Cardiac septum (tissue), 1 donor: ENCODE results near the gene CDH6. TPM values are rescaled to one million over a fixed set of nuclear protein-coding genes. Genes with fewer than 3 reads are reported as not detected.

Source experiments
- DNase-seq: peaks from one replicate; pipeline ENCODE4 v3.0.0-alpha.2; 2020; ENCODE audit warnings: low spot score
- intact Hi-C: fragments of 100-400 bp; cut with DNase I; formaldehyde crosslinking; loops from one replicate; pipeline ENCODE4 v1.14.0; 2022
- long read RNA-seq: library from polyadenylated mRNA; unstranded; transcript quantifications from one replicate; pipeline ENCODE4 v2.0.0, GENCODE V29; 2021
- total RNA-seq: library from RNA; stranded (reverse); fragmentation: NEBNext Ultra II Directional; extraction: Animal tissue kit (Norgen Biotek cat#: 25700); gene quantifications from one replicate; pipeline ENCODE4 v1.2.1, GENCODE V29; 2021
- donor health status: DM: no; HTN: no; CAD: no.

Gene CDH6
- total RNA-seq, result 4.0 TPM
- long read RNA-seq, full-length matches to known transcripts, result 1 of 2 reads
- long read RNA-seq, partial matches to known transcripts, result 1 of 2 reads
- long read RNA-seq, other reads (novel, unspliced or antisense), result 0 of 2 reads

DNA sequence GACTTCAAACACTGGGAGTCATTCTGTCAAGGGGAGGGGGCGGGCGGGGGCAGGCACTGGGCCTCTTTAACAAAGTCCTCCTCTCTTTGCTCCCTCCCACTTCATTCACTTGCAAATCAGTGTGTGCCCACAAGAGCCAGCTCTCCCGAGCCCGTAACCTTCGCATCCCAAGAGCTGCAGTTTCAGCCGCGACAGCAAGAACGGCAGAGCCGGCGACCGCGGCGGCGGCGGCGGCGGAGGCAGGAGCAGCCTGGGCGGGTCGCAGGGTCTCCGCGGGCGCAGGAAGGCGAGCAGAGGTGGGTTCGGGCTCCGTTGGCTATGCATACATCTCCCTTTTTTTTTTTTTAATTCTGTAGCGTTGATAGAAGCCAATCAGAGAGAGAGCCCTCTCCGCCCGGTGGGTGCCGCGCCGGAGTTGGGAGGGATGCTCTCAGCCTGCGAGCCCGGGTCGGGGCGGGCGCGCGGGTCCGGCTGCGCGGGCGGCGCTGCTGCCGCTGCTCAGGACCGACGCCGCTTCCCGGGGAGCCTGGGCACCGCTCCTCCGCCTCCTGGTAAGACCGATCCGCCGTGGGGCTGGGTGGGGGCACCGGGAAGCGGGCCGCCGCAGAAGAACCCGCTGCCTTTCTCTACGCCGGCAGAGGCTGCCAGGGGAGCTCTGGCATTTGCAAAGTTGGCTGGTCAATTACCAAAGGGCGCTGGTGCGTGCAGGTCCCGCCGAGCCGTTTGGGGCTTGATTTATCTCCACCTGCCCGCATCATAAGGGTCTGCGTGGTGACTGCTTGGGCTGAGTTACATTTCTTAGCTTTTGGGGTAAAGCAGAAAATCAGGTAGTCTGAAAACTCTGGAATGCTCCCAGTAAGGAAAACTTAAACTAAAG, at the start of gene CDH6:
CDH6 (plus strand) TSS at position 96 of the 877 bp plus-strand sequence. CDS start 73,788 bp downstream, outside the sequence.
- intact Hi-C loops, result no loop called here
- no peak for DNase-seq

DNA sequence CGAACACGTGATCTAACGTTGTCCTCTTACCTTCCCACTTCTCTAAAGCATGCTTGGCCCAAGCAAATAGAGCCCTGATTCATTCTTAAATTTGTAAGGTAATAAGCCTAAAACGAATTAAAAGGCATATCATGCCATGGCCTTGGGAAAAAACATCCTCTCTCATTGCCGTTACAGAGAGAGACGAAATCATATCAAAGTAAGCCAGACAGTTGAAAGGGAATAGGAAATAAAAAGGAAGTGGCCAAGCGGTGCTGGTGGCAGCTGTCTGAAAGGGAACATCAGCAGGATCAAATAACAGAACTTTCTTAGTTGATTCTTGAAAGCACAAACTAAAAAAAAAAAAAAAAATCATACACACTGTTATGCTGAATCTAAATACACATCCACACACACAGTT, 49.1 kb upstream of the CDH6 start:
- no peak for DNase-seq
- intact Hi-C loops, result no loop called here

- DNase-seq, result no peak
- intact Hi-C loops, result no loop called here
Measured at GRCh38 chr5:31148959-31149475, 44.5 kb upstream of the CDH6 start.

- DNase-seq, result no peak
Measured at GRCh38 chr5:31153521-31153920, 40.0 kb upstream of the CDH6 start.

GRCh38 chr5:31156631-31157160, 36.8 kb upstream of the CDH6 start:
- no peak for DNase-seq
- intact Hi-C loops, result no loop called here

More at GRCh38 chr5:31153521-31153920, 40.0 kb upstream of the CDH6 start:
- intact Hi-C loops, result no loop called here

GRCh38 chr5:31157720-31158119, 35.8 kb upstream of the CDH6 start:
- DNase-seq, result no peak
- intact Hi-C loops, result no loop called here

GRCh38 chr5:31158686-31159085, 34.8 kb upstream of the CDH6 start:
- no peak for DNase-seq
- intact Hi-C loops, result no loop called here

GRCh38 chr5:31161781-31162181, 31.7 kb upstream of the CDH6 start:
- intact Hi-C loops, result no loop called here
- no peak for DNase-seq

DNA sequence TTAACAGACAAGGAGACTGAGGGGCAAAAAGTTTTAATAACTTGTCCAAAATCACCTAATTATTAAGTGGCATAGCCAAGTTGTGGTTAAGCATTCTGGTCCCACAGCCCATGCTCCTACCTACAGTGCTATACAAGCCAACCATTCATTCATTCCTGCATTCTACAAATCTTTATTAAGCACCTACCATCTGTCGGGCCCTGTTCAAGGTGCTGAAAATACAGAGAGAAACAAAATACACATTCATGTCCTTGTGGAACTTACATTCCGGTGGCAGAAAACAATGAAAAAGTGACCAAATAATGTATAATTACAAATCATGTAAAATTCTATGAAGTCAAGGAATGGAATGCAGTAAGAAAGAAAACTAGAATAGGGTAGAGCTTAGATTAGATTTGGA, 27.8 kb upstream of the CDH6 start:
- intact Hi-C loops, result no loop called here
- DNase-seq, result no peak

- intact Hi-C loops, result no loop called here
- DNase-seq, result no peak
Measured at GRCh38 chr5:31169379-31169778, 24.1 kb upstream of the CDH6 start.

GRCh38 chr5:31172881-31173280, 20.6 kb upstream of the CDH6 start:
- no peak for DNase-seq
- intact Hi-C loops, result no loop called here

GRCh38 chr5:31173614-31174013, 19.9 kb upstream of the CDH6 start:
- intact Hi-C loops, result no loop called here
- DNase-seq, result no peak

- no peak for DNase-seq
- intact Hi-C loops, result no loop called here
Measured at GRCh38 chr5:31181376-31181987, 12.0 kb upstream of the CDH6 start.

DNA sequence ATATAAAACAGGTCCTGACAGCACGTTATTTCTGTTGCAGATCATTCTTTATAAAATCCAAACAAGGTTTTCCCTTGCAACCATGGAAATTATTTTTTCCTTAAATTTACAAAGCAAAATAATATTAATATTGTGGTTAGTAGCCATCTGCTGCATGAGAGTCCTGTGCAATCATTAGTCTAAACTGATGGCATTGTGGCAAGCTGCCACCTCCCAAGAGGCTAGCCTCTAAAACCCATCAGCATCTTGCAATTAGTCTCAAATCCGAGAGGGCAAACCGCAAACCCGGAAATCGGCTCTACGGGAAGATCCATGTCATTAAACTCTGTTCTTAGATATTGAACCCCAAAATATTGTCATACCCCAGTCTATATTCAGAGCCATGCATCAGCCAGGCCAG, 11.3 kb upstream of the CDH6 start:
- DNase-seq, result no peak
- intact Hi-C loops, result no loop called here

- intact Hi-C loops, result loop anchor here (5.0 kb wide), 1 partner anchor 384 kb away; no protein-coding TSS in a partner anchor
- DNase-seq, result no peak
Measured at GRCh38 chr5:31185951-31186350, 7.5 kb upstream of the CDH6 start.

DNA sequence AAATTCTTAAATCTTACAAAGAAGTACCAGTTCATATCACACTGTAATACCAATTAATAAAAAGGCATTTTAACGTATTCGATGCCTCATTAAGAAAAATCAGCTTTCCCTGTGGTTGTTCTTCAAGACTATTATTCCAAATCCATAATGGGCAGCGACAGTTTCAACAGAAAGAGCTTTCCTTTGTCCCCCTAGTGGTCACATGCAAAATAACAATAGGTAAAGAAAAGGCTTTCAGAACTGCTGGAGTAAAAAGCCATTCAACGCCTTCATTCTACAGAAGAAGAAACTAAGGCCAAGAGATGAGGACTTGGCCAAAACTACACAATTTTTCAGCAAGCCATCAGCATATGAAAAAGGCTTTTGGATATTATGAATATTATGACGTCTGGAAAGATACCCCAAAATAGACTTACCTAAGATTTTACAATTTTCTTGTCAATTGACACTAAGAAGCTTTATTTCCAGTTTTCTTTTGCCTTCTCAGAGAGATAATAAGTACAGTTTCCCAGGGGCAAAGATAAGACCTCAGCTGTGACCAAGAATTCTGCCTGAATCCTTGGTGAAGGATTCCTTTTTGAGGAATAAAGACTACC, 6.7 kb upstream of the CDH6 start:
- intact Hi-C loops, result loop anchor here (5.0 kb wide), 1 partner anchor 384 kb away; no protein-coding TSS in a partner anchor
- DNase-seq, result no peak

DNA sequence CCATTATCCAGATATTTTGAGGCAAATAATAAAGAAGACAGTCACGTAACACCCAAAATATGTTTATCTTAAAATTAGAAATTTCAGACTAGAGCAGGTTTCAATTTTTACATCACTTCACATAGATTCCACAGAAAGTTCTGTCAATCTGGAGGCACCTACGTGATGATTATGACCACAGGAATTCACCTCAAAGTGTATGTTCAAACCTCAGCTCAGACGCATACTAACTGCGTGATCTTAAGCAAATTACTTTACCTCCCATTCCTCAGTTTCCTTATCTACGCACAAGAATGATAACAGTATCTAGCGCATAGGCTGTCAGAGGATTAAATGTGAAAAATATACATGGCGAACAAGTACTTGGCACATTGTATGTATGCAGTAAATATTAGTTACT, 5.9 kb upstream of the CDH6 start:
- intact Hi-C loops, result loop anchor here (5.0 kb wide), 1 partner anchor 385 kb away; no protein-coding TSS in a partner anchor
- DNase-seq, result no peak

DNA sequence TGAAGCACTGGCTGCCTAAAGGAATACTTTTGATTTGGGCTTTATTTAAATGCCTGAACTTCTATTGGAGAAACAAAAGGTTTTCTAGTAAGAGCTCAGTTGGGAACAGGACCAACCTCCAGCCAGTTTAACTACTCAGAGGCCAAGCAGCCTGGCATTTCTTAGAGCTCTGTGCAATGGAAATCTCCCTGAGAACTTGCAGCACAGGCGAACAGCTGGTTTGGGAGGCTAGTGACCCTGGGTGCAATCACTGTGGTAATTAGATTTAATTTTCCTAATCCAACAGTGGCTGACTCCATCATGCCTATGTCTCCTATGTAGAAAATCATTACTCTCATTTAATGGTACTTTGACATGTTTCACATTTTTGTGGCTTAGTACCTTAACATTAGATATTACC, 1.0 kb upstream of the CDH6 start:
- intact Hi-C loops, result no loop called here
- DNase-seq, result no peak

DNA sequence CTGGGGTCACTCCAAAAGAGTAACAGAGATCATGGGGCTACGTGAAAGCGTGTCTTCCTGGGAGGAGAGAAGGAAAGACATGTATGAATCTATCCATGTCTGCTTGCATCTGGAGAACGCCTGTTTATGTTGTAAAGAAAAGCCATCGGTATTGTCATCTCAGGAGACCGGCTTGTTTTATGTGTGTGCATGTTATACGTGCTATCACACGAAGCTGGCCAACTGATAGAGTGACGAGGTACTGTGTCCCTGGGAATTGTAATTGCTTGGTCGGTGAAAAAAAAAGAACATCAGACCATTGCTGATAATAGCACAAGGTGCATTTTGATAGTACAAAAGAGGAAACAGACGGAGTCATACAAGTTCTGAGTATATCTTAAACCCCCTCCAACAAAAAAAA, 370 bp upstream of the CDH6 start:
- intact Hi-C loops, result no loop called here
- no peak for DNase-seq

DNA sequence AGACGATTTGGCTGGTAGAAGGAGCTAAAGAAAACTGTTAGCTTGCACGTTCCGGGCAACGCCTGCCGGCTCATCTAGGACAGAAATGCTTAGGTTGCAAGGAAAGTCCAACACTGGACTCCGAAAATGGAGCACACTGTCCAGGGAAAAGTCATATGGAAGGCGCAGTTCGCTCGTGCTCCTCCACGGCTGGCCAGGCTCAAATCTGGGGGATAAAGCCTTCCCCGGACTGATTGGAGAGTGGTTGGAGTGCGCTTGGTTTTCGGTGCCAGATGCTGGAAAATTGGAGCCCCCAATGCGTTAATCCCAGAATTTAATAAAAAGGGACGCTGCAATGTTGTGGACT, 955 bp downstream of the CDH6 start:
- intact Hi-C loops, result no loop called here
- no peak for DNase-seq
